AG08396 (cell line): Measurements from ENCODE around the gene PLEKHG2.

Experiments
- DNase-seq: peaks from one replicate; pipeline ENCODE4 v3.0.0; 2012; ENCODE audit warnings: low spot score, mixed read lengths

PLEKHG2 gene

GRCh38 chr19:39419003-39419402, 6.5 kb downstream of the PLEKHG2 start:
- DNase-seq = no peak

GRCh38 chr19:39420769-39421168, 8.3 kb downstream of the PLEKHG2 start:
- no peak for DNase-seq

- no peak for DNase-seq
These were observed 9.6 kb downstream of the PLEKHG2 start for GRCh38 chr19:39422020-39422419.

- no peak for DNase-seq
These were observed 11.0 kb downstream of the PLEKHG2 start for GRCh38 chr19:39423258-39424086.

- DNase-seq = no peak
These were observed 12.5 kb downstream of the PLEKHG2 start for GRCh38 chr19:39424934-39425333.

- no peak for DNase-seq
These were observed 13.3 kb downstream of the PLEKHG2 start for GRCh38 chr19:39425744-39426143.

- DNase-seq = no peak
These were observed 13.7 kb downstream of the PLEKHG2 start for GRCh38 chr19:39426170-39426569.

- no peak for DNase-seq
These were observed 15.2 kb downstream of the PLEKHG2 start for GRCh38 chr19:39427707-39428106.

- peak; percentile 84 for DNase-seq
These were observed 16.0 kb downstream of the PLEKHG2 start for GRCh38 chr19:39428283-39429112.

GRCh38 chr19:39430675-39431593, 18.5 kb downstream of the PLEKHG2 start:
- no peak for DNase-seq

GRCh38 chr19:39432677-39433025, 20.2 kb downstream of the PLEKHG2 start:
- DNase-seq = no peak

- DNase-seq = no peak
These were observed 21.1 kb downstream of the PLEKHG2 start for GRCh38 chr19:39433480-39434079.

GRCh38 chr19:39434123-39435076, 21.9 kb downstream of the PLEKHG2 start:
- no peak for DNase-seq

GRCh38 chr19:39435499-39436349, 23.3 kb downstream of the PLEKHG2 start, which contains the start of gene RPS16:
TSS of gene RPS16 (minus strand) at chr19:39435949. CDS start at chr19:39435895, 54 bp downstream.
- DNase-seq = peak; percentile 95

GRCh38 chr19:39436350-39436716, 23.9 kb downstream of the PLEKHG2 start:
- no peak for DNase-seq

- no peak for DNase-seq
These were observed 25.9 kb downstream of the PLEKHG2 start for GRCh38 chr19:39438270-39438934.

- DNase-seq = no peak
These were observed 32.2 kb downstream of the PLEKHG2 start for GRCh38 chr19:39444598-39445195.
